Mesenchymal stem cell (in vitro differentiated cells and primary cell): ENCODE data around the gene STARD3.

ENCODE experiments used
- DNase-seq: peaks from one replicate; pipeline ENCODE4 v3.0.0-alpha.2; 2013
- H2AFZ ChIP-seq: one replicate; pipeline ENCODE4 v1.6.1; 2013; ENCODE audit warnings: low read depth, mild to moderate bottlenecking, control low read depth, inconsistent platforms, low read length, moderate library complexity
- H2AK5ac ChIP-seq: 2 replicates; pipeline ENCODE4 v1.6.1; 2013; ENCODE audit warnings: low read length, moderate library complexity, mild to moderate bottlenecking, inconsistent platforms; ENCODE audit not compliant: severe bottlenecking
- H2BK120ac ChIP-seq: one replicate; pipeline ENCODE4 v1.6.1; 2013; ENCODE audit warnings: low read depth, mild to moderate bottlenecking, inconsistent platforms, low read length, moderate library complexity
- H2BK12ac ChIP-seq, 2 experiments: one replicate each; pipeline ENCODE4 v1.6.1; 2013; ENCODE audit warnings: inconsistent platforms in 2 of 2, low read length in 2 of 2, mild to moderate bottlenecking in 2 of 2, moderate library complexity in 2 of 2, control low read depth in 1 of 2
- H2BK15ac ChIP-seq: one replicate; pipeline ENCODE4 v1.6.1; 2013; ENCODE audit warnings: mild to moderate bottlenecking, low read depth, inconsistent platforms; ENCODE audit not compliant: poor library complexity, severe bottlenecking
- H2BK5ac ChIP-seq: 2 replicates; pipeline ENCODE4 v1.6.1; 2013; ENCODE audit warnings: low read depth, mild to moderate bottlenecking, low read length, control low read depth, inconsistent platforms; ENCODE audit not compliant: poor library complexity, severe bottlenecking
- H3K14ac ChIP-seq, 2 experiments: one replicate each; pipeline ENCODE4 v1.6.1; 2013; ENCODE audit warnings: inconsistent platforms in 2 of 2, low read length in 2 of 2, control low read depth in 1 of 2, mild to moderate bottlenecking in 1 of 2, moderate library complexity in 1 of 2
- H3K18ac ChIP-seq, 2 experiments: one replicate each; pipeline ENCODE4 v1.6.1; 2013; ENCODE audit warnings: inconsistent platforms in 2 of 2, low read length in 2 of 2, control low read depth in 1 of 2, low read depth in 1 of 2, mild to moderate bottlenecking in 1 of 2
- H3K23ac ChIP-seq, 2 experiments: one replicate each; pipeline ENCODE4 v1.6.1; 2013; ENCODE audit warnings: inconsistent platforms in 2 of 2, low read length in 2 of 2, mild to moderate bottlenecking in 2 of 2, moderate library complexity in 2 of 2, control low read depth in 1 of 2
- H3K27ac ChIP-seq: 2 replicates; pipeline ENCODE4 v1.5.1; 2013; ENCODE audit warnings: mild to moderate bottlenecking, moderate library complexity, low read length, control low read depth, inconsistent platforms; ENCODE audit not compliant: poor library complexity, severe bottlenecking
- H3K27me3 ChIP-seq, 2 experiments: 2 replicates each; pipeline versions ENCODE4 v1.6.1 to v1.7.0; 2013; ENCODE audit warnings: low read length in 2 of 2, mild to moderate bottlenecking in 2 of 2, moderate library complexity in 2 of 2, control low read depth in 1 of 2, inconsistent platforms in 1 of 2; ENCODE audit not compliant: control insufficient read depth in 1 of 2, insufficient read depth in 1 of 2
- H3K36me3 ChIP-seq, 2 experiments: 2 replicates each; pipeline versions ENCODE4 v1.6.1 to v1.7.0; 2013; ENCODE audit warnings: low read length in 2 of 2, control low read depth in 1 of 2, inconsistent platforms in 1 of 2, low read depth in 1 of 2, mild to moderate bottlenecking in 1 of 2; ENCODE audit not compliant: insufficient read depth in 2 of 2, control insufficient read depth in 1 of 2
- H3K4ac ChIP-seq, 2 experiments: one replicate each; pipeline ENCODE4 v1.6.1; 2013; ENCODE audit warnings: inconsistent platforms in 2 of 2, low read length in 2 of 2, mild to moderate bottlenecking in 2 of 2, moderate library complexity in 2 of 2, control low read depth in 1 of 2, low read depth in 1 of 2
- H3K4me1 ChIP-seq: 2 replicates; pipeline ENCODE4 v1.6.1; 2013; ENCODE audit warnings: low read depth, low read length, control low read depth; ENCODE audit not compliant: control insufficient read depth, insufficient read depth
- H3K4me2 ChIP-seq: 2 replicates; pipeline ENCODE4 v1.6.1; 2013; ENCODE audit warnings: low read length, mild to moderate bottlenecking, inconsistent platforms; ENCODE audit not compliant: poor library complexity, severe bottlenecking
- H3K4me3 ChIP-seq, 2 experiments: 2 replicates each; pipeline versions ENCODE4 v1.5.1 to v1.7.0; 2013; ENCODE audit warnings: low read length in 2 of 2, mild to moderate bottlenecking in 2 of 2, control low read depth in 1 of 2, low read depth in 1 of 2; ENCODE audit not compliant: insufficient read depth in 1 of 2
- H3K79me1 ChIP-seq: replicated peaks from 2 replicates; pipeline ENCODE4 v1.6.1; 2013; ENCODE audit warnings: mild to moderate bottlenecking, control low read depth, low read length, inconsistent platforms; ENCODE audit not compliant: poor library complexity, severe bottlenecking
- H3K9ac ChIP-seq: 2 replicates; pipeline ENCODE4 v1.7.0; 2013; ENCODE audit warnings: mild to moderate bottlenecking, low read length, moderate library complexity
- H3K9me3 ChIP-seq: 2 replicates; pipeline ENCODE4 v1.7.0; 2013; ENCODE audit warnings: mild to moderate bottlenecking, low read length; ENCODE audit not compliant: control insufficient read depth
- H4K8ac ChIP-seq: one replicate; pipeline ENCODE4 v1.6.1; 2013; ENCODE audit warnings: inconsistent platforms, mild to moderate bottlenecking, low read length, moderate library complexity
- H4K91ac ChIP-seq: one replicate; pipeline ENCODE4 v1.6.1; 2013; ENCODE audit warnings: mild to moderate bottlenecking, low read length, inconsistent platforms
- WGBS: methylation state at CpG from one replicate; pipeline ENCODE4 v1.1.7; 2013; ENCODE audit warnings: mixed read lengths; 5-methylcytosine and 5-hydroxymethylcytosine counted together

Gene STARD3

DNA sequence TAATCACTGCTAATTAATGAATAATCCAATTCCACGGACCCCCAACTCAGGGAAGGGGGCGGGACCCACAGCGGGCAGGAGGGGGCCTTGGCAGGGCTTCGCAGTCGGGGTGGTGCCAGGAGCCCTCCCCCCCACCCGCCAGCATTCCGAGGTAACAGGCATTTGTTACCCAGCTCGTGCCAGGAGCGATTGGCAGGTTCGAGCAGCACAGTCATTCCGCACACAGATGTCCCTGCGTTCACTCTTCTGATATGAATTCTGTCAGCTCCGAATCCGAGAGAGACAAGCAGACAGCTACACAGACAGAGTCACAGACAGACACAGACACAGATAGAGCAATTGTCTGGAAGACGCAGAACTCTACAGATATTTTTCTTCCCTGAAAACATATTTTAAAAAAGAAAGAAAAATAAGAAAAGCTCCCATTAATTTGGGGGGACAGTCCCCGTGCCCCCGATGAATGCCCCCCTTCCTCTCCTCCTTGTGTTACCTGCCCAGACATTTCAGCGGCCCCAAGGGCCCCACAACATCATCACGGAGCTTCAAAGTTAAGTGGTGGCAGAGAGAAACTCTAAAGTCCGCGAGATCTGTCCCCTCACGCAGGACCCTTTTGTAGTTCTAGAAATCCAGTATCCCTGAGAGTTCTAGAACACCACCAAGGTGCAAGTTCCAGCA lies 39.4 kb upstream of the STARD3 start:
- WGBS, result 8% methylated on average over 19 of the region's 22 CpGs

DNA sequence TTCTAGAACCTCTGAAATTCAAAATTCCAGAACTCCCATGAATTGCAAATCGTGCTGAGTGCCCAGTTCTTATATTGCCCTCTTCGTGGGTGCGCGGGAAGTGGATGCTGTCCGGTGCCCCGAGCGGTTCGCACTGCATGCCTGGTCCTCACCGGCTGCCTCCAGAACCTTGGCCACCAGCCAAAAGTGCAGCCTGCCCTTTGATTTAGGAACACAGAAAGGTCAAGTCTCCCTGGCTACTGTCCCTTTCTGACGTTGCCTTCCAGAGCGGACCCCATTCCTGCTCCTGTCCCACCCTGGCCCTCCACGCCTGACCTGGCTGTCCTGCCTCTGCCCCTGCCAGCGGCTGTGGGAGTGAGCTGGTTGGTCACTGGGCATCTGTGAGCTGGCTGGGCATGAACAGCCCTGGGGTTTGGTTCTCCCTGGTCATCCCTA lies 38.9 kb upstream of the STARD3 start:
- H3K4me3 ChIP-seq, result peak overlapping the region in 1 of 2 experiments; percentile 34

More for the DNA sequence above, 39.4 kb upstream of the STARD3 start:
- no peaks in the 10 kb centered on the region for H3K9me3 ChIP-seq
- H3K18ac ChIP-seq, result no peak overlapping the region
- H3K4ac ChIP-seq, result no peak overlapping the region
- H3K4me1 ChIP-seq, result peaks cover 4% of the 10 kb centered on the region
- no peak overlapping the region for H3K4me3 ChIP-seq
- H2BK12ac ChIP-seq, result no peak overlapping the region
- H4K8ac ChIP-seq, result no peak overlapping the region
- no peaks in the 10 kb centered on the region for H3K36me3 ChIP-seq
- no peak overlapping the region for H2BK15ac ChIP-seq
- no peaks in the 10 kb centered on the region for H3K79me1 ChIP-seq
- H4K91ac ChIP-seq, result no peak overlapping the region
- H3K9ac ChIP-seq, result no peak overlapping the region
- H2BK5ac ChIP-seq, result no peak overlapping the region
- H3K23ac ChIP-seq, result no peak overlapping the region
- no peak overlapping the region for H3K4me2 ChIP-seq
- H3K27ac ChIP-seq, result no peak overlapping the region
- no peak overlapping the region for H2AK5ac ChIP-seq
- no peak overlapping the region for H3K14ac ChIP-seq
- H2BK120ac ChIP-seq, result no peak overlapping the region
- no peak overlapping the region for H2AFZ ChIP-seq
- no peak for DNase-seq
- H3K27me3 ChIP-seq, result peaks cover 96 to 97% of the 10 kb centered on the region in 2 experiments

DNA sequence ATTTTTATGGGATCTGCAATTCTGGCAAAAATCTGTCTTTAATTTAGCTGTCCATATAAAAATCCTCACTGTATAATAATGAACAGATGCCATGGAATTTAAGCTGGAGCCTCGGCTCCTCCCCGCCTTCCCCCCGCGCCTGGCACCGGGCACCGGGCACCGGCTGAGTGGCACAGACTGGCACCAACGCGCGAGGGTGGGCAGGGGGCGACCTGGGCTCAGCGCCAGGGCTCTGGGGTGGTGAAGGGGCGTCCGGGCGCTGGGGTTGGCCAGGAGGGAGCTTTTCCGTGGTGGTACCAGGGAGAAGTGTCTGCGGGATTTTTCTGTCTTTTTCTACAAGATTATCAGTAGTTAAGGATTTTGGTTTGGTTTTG lies 38.3 kb upstream of the STARD3 start:
- H2BK120ac ChIP-seq, result no peak overlapping the region
- H2BK5ac ChIP-seq, result no peak overlapping the region
- no peak overlapping the region for H3K27ac ChIP-seq
- no peak overlapping the region for H3K4me2 ChIP-seq
- H3K9ac ChIP-seq, result no peak overlapping the region
- no peak overlapping the region for H4K91ac ChIP-seq
- DNase-seq, result no peak
- no peak overlapping the region for H2AFZ ChIP-seq
- H2BK12ac ChIP-seq, result no peak overlapping the region
- peaks cover 97% of the 10 kb centered on the region in 2 experiments for H3K27me3 ChIP-seq
- no peak overlapping the region for H2BK15ac ChIP-seq
- H3K23ac ChIP-seq, result no peak overlapping the region
- H4K8ac ChIP-seq, result no peak overlapping the region
- H3K4ac ChIP-seq, result no peak overlapping the region
- no peaks in the 10 kb centered on the region for H3K79me1 ChIP-seq
- H3K18ac ChIP-seq, result no peak overlapping the region
- no peak overlapping the region for H3K4me3 ChIP-seq
- no peaks in the 10 kb centered on the region for H3K36me3 ChIP-seq
- no peak overlapping the region for H2AK5ac ChIP-seq
- H3K9me3 ChIP-seq, result no peaks in the 10 kb centered on the region
- H3K14ac ChIP-seq, result no peak overlapping the region
- 6% methylated on average over 15 of the region's 17 CpGs for WGBS
- peaks cover 4% of the 10 kb centered on the region for H3K4me1 ChIP-seq

More for the DNA sequence above, 38.9 kb upstream of the STARD3 start:
- no peak overlapping the region for H2AFZ ChIP-seq
- no peak overlapping the region for H3K4me2 ChIP-seq
- H2AK5ac ChIP-seq, result no peak overlapping the region
- H3K9ac ChIP-seq, result no peak overlapping the region
- no peaks in the 10 kb centered on the region for H3K36me3 ChIP-seq
- no peak overlapping the region for H3K14ac ChIP-seq
- no peaks in the 10 kb centered on the region for H3K9me3 ChIP-seq
- H3K79me1 ChIP-seq, result no peaks in the 10 kb centered on the region
- no peak overlapping the region for H2BK12ac ChIP-seq
- H3K4me1 ChIP-seq, result peaks cover 4% of the 10 kb centered on the region
- WGBS, result 22% methylated on average over 13 of the region's 13 CpGs
- H3K27ac ChIP-seq, result no peak overlapping the region
- no peak overlapping the region for H2BK120ac ChIP-seq
- H2BK5ac ChIP-seq, result no peak overlapping the region
- H2BK15ac ChIP-seq, result no peak overlapping the region
- H3K18ac ChIP-seq, result no peak overlapping the region
- no peak overlapping the region for H4K91ac ChIP-seq
- H4K8ac ChIP-seq, result no peak overlapping the region
- no peak overlapping the region for H3K4ac ChIP-seq
- DNase-seq, result no peak
- H3K27me3 ChIP-seq, result peaks cover 97% of the 10 kb centered on the region in 2 experiments
- no peak overlapping the region for H3K23ac ChIP-seq

DNA sequence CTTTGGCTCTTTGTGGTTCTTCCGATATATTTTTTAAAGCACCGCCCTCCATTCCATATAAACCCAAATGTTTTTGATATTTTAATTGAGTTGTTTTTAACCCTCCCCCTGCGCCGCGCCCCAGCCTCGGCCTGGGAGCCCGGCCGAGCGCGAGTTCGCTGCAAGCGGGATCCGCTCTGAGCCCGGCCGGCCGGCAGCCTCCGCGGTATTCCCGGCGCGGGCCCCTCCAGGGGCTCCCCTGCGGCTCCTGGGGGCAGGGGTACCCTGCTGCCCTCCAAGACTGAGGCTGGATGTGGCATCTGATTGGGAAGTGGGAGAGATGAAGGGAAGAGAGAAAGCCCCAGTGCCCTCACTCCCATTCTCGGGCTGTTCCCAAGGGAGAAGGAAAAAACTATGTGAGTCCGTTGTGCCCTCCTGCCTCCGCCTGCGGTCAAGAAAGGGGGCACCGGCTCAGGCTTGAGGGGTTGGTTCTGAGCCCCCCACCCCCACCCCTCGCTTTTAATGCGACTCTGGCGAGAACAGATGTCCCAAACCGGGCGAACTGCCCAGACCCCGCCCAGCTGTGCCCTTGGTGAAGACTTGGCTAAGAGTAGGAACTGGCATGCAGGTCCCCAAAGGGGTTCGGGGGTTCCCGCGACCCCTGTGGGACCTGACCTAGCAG lies 37.8 kb upstream of the STARD3 start:
- 2% methylated on average over 32 of the region's 36 CpGs for WGBS
- Histone ChIP-seq H3K9me3 (no peaks in the 10 kb centered on the region), H3K4me2 (no peak overlapping the region), H2BK15ac (no peak overlapping the region), H4K8ac (no peak overlapping the region), H2AFZ (no peak overlapping the region), H3K23ac (no peak overlapping the region), H3K27me3 (peaks cover 97% of the 10 kb centered on the region in 2 experiments), H3K79me1 (no peaks in the 10 kb centered on the region), H2BK12ac (no peak overlapping the region), H2BK5ac (no peak overlapping the region), H3K18ac (no peak overlapping the region), H2BK120ac (no peak overlapping the region), H3K9ac (no peak overlapping the region), H3K14ac (no peak overlapping the region), H3K4me1 (peaks cover 6% of the 10 kb centered on the region), H2AK5ac (no peak overlapping the region), H3K27ac (no peak overlapping the region), H3K4ac (no peak overlapping the region), H3K36me3 (no peaks in the 10 kb centered on the region), H4K91ac (no peak overlapping the region), H3K4me3 (no peak overlapping the region)
- no peak for DNase-seq
